GM08714 (cell line): Measurements from ENCODE around the gene RIN3.

Experiments used
- H3K4me3 ChIP-seq: fragments of 200-500 bp; sonication (Bioruptor generic); 2 replicates; pipeline ENCODE4 v1.5.1; 2014; ENCODE audit warnings: mild to moderate bottlenecking, low read length, inconsistent platforms
- ZNF274 ChIP-seq: IDR thresholded peaks from 2 replicates; pipeline ENCODE4 v1.6.1; 2012; ENCODE audit warnings: mild to moderate bottlenecking, low read depth, low read length

RIN3 gene

GRCh38 chr14:92603309-92604242 is 90.0 kb downstream of the RIN3 start:
- TF ChIP-seq ZNF274, result no peak

GRCh38 chr14:92605274-92605940 is 91.8 kb downstream of the RIN3 start:
- TF ChIP-seq ZNF274, result no peak
- no peak overlapping the region for H3K4me3 ChIP-seq

More at GRCh38 chr14:92603309-92604242, 90.0 kb downstream of the RIN3 start:
- no peak overlapping the region for H3K4me3 ChIP-seq

- H3K4me3 ChIP-seq, result no peak overlapping the region
- no peak for TF ChIP-seq ZNF274
Measured at GRCh38 chr14:92607251-92607650, 93.7 kb downstream of the RIN3 start.

GRCh38 chr14:92607702-92608429 is 94.3 kb downstream of the RIN3 start:
- no peak overlapping the region for H3K4me3 ChIP-seq
- no peak for TF ChIP-seq ZNF274

- TF ChIP-seq ZNF274, result no peak
- H3K4me3 ChIP-seq, result no peak overlapping the region
Measured at GRCh38 chr14:92609955-92610354, 96.4 kb downstream of the RIN3 start.

GRCh38 chr14:92610849-92611271 is 97.3 kb downstream of the RIN3 start:
- H3K4me3 ChIP-seq, result no peak overlapping the region
- TF ChIP-seq ZNF274, result no peak

- TF ChIP-seq ZNF274, result no peak
- no peak overlapping the region for H3K4me3 ChIP-seq
Measured at GRCh38 chr14:92613008-92613658, 99.6 kb downstream of the RIN3 start.

- H3K4me3 ChIP-seq, result no peak overlapping the region
- no peak for TF ChIP-seq ZNF274
Measured at GRCh38 chr14:92613681-92614260, 100.2 kb downstream of the RIN3 start.

GRCh38 chr14:92615451-92615850 is 101.9 kb downstream of the RIN3 start:
- no peak for TF ChIP-seq ZNF274
- no peak overlapping the region for H3K4me3 ChIP-seq

GRCh38 chr14:92616178-92616577 is 102.6 kb downstream of the RIN3 start:
- TF ChIP-seq ZNF274, result no peak

GRCh38 chr14:92617581-92617980 is 104.0 kb downstream of the RIN3 start:
- no peak for TF ChIP-seq ZNF274
- H3K4me3 ChIP-seq, result no peak overlapping the region

More at GRCh38 chr14:92616178-92616577, 102.6 kb downstream of the RIN3 start:
- H3K4me3 ChIP-seq, result no peak overlapping the region

- H3K4me3 ChIP-seq, result no peak overlapping the region
- TF ChIP-seq ZNF274, result no peak
Measured at GRCh38 chr14:92619671-92620456, 106.3 kb downstream of the RIN3 start.

- no peak overlapping the region for H3K4me3 ChIP-seq
- TF ChIP-seq ZNF274, result no peak
Measured at GRCh38 chr14:92622311-92622710, 108.7 kb downstream of the RIN3 start.
